Ishikawa (cell line): ENCODE data around the gene UACA.

Experiments
- CEBPB ChIP-seq: IDR thresholded peaks from 2 replicates; pipeline ENCODE4 v1.6.1; 2012
- EP300 ChIP-seq: IDR thresholded peaks from 2 replicates; pipeline ENCODE4 v1.6.1; 2012; ENCODE audit warnings: borderline replicate concordance
- FOXM1 ChIP-seq: IDR thresholded peaks from 2 replicates; pipeline ENCODE4 v1.6.1; 2012; ENCODE audit warnings: low read depth, borderline replicate concordance
- NFIC ChIP-seq: IDR thresholded peaks from 2 replicates; pipeline ENCODE4 v1.6.1; 2012
- RAD21 ChIP-seq: IDR thresholded peaks from 2 replicates; pipeline ENCODE4 v1.6.1; 2012; ENCODE audit warnings: low read depth
- TAF1 ChIP-seq: IDR thresholded peaks from 2 replicates; pipeline ENCODE4 v1.6.1; 2012; ENCODE audit warnings: low read depth, mild to moderate bottlenecking
- TCF12 ChIP-seq: IDR thresholded peaks from 2 replicates; pipeline ENCODE4 v1.6.1; 2012; ENCODE audit warnings: low read depth
- USF1 ChIP-seq: IDR thresholded peaks from 2 replicates; pipeline ENCODE4 v1.6.1; 2012
- YY1 ChIP-seq: IDR thresholded peaks from 2 replicates; pipeline ENCODE4 v1.6.1; 2012; ENCODE audit warnings: low read depth
- ZBTB7A ChIP-seq: IDR thresholded peaks from 2 replicates; pipeline ENCODE4 v1.6.1; 2012; ENCODE audit warnings: low read depth
- TF ChIP-seq, protein P1 (sequence below): IDR thresholded peaks from 2 replicates; pipeline ENCODE4 v1.6.1; 2012; ENCODE audit warnings: low read depth, mild to moderate bottlenecking
- TF ChIP-seq, protein P2 (sequence below): IDR thresholded peaks from 2 replicates; pipeline ENCODE4 v1.6.1; 2012

- TF ChIP-seq, protein P1, sequence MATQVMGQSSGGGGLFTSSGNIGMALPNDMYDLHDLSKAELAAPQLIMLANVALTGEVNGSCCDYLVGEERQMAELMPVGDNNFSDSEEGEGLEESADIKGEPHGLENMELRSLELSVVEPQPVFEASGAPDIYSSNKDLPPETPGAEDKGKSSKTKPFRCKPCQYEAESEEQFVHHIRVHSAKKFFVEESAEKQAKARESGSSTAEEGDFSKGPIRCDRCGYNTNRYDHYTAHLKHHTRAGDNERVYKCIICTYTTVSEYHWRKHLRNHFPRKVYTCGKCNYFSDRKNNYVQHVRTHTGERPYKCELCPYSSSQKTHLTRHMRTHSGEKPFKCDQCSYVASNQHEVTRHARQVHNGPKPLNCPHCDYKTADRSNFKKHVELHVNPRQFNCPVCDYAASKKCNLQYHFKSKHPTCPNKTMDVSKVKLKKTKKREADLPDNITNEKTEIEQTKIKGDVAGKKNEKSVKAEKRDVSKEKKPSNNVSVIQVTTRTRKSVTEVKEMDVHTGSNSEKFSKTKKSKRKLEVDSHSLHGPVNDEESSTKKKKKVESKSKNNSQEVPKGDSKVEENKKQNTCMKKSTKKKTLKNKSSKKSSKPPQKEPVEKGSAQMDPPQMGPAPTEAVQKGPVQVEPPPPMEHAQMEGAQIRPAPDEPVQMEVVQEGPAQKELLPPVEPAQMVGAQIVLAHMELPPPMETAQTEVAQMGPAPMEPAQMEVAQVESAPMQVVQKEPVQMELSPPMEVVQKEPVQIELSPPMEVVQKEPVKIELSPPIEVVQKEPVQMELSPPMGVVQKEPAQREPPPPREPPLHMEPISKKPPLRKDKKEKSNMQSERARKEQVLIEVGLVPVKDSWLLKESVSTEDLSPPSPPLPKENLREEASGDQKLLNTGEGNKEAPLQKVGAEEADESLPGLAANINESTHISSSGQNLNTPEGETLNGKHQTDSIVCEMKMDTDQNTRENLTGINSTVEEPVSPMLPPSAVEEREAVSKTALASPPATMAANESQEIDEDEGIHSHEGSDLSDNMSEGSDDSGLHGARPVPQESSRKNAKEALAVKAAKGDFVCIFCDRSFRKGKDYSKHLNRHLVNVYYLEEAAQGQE = no peak
- TF ChIP-seq ZBTB7A = no peak
- no peak for TF ChIP-seq CEBPB
- TF ChIP-seq, protein P2, sequence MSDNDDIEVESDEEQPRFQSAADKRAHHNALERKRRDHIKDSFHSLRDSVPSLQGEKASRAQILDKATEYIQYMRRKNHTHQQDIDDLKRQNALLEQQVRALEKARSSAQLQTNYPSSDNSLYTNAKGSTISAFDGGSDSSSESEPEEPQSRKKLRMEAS = no peak
- TF ChIP-seq YY1 = no peak
- TF ChIP-seq EP300 = no peak
- no peak for TF ChIP-seq TAF1
- TF ChIP-seq RAD21 = no peak
- no peak for TF ChIP-seq USF1
- TF ChIP-seq TCF12 = no peak
- TF ChIP-seq FOXM1 = no peak
- TF ChIP-seq NFIC = no peak
Measured at GRCh38 chr15:70650567-70651302, 112.6 kb downstream of the UACA start.
